H1 (cell line): ENCODE results near the gene CELSR1. TPM values are rescaled to one million over a fixed set of nuclear protein-coding genes. Genes with fewer than 3 reads are reported as not detected.

ENCODE experiments used
- CBX8 ChIP-seq: fragments of 300-800, 300-1000 bp; sonication (generic); IDR thresholded peaks from 2 replicates; pipeline ENCODE4 v1.7.1; 2016; ENCODE audit warnings: low read depth, low read length, borderline replicate concordance
- GABPA ChIP-seq: IDR thresholded peaks from 2 replicates; pipeline ENCODE4 v1.6.1; 2011; ENCODE audit warnings: mild to moderate bottlenecking, low read length, moderate library complexity, borderline replicate concordance; ENCODE audit not compliant: insufficient read depth
- KDM5A ChIP-seq: fragments of 200-600 bp; IDR thresholded peaks from 2 replicates; pipeline ENCODE4 v1.7.1; 2012; ENCODE audit warnings: mild to moderate bottlenecking, low read length, inconsistent platforms, mixed read lengths
- SP1 ChIP-seq: IDR thresholded peaks from 2 replicates; pipeline ENCODE4 v1.6.1; 2011; ENCODE audit warnings: low read depth, low read length
- TAF7 ChIP-seq: optimal IDR thresholded peaks from 2 replicates; pipeline ENCODE3; 2011; ENCODE audit warnings: low read depth, mild to moderate bottlenecking, inconsistent platforms, low read length, moderate library complexity, borderline replicate concordance
- TEAD4 ChIP-seq: IDR thresholded peaks from 2 replicates; pipeline ENCODE4 v1.6.1; 2012; ENCODE audit warnings: low read depth, low read length, inconsistent platforms, mixed read lengths
- polyA plus RNA-seq, 7 experiments: library from polyadenylated mRNA; depleted of rRNA in 3 of 7; stranded (reverse) in 5 of 7; unstranded in 2 of 7; fragments of >200 nt in 5 of 7; fragments of 200-250 nt in 2 of 7; gene quantifications; 1 replicate in 5 of 7; 2 replicates in 1 of 7; 4 replicates in 1 of 7; pipeline versions ENCODE4 v1.2.1 to v1.2.3, GENCODE V29; 2011 to 2013; ENCODE audit warnings: missing spikeins in 2 of 7, mixed read lengths in 2 of 7
- total RNA-seq: library from RNA; stranded (reverse); fragmentation: NEBNext Ultra II Directional; extraction: Animal tissue kit (Norgen Biotek cat#: 25700); gene quantifications from 2 replicates; pipeline ENCODE4 v1.2.1, GENCODE V29; 2021

CELSR1 gene
- total and polyA plus RNA-seq, 2 of the 8 experiments (the other 6 are each of a cell fraction or from before 2014, with no cell fraction given): 9.0 to 12.4 TPM

GRCh38 chr22:46320716-46321386, 216.6 kb downstream of the CELSR1 start (continued):
- TF ChIP-seq CBX8 (no peak), KDM5A (no peak), GABPA (no peak), TEAD4 (no peak), TAF7 (no peak), SP1 (no peak)
